ENCODE results near the gene GABBR1. TPM values are rescaled to one million over a fixed set of nuclear protein-coding genes. Genes with fewer than 3 reads are reported as not detected.

GABBR1 gene
- total and polyA plus RNA-seq, 2 donors (not counting 3 experiments of a cell fraction or from before 2014, with no cell fraction given), result 43.6 to 50.8 TPM

DNA sequence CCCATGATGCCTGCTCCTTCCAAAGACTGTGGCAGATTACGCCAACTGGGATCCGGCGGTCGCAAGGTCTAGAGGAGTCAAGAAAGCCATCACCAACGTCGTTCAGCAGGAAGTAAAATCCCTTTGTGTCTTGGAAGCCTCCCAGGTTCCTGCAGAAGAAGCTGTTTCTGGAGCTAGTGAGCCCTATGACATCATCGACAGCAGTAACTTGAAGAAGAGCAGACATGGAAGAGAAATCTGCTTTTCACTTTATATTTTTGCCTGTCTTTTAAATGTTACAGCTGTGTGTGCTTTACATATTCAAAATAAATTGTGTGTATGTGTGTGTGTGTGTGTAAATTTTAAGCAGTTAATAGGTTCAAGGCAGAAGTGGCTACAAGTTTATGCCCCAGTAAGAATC, 55.4 kb downstream of the GABBR1 start:
- Histone ChIP-seq H3K9ac (replicated peaks; ENCODE audit: extremely low read depth, insufficient read depth, low read length) (no peak overlapping the region), H3K9me1 (replicated peaks; ENCODE audit: control insufficient read depth, extremely low read depth, insufficient read depth, low read length) (no peaks in the 10 kb centered on the region), H3K9me3 (replicated peaks; ENCODE audit: control insufficient read depth, insufficient read depth, low read length) (no peaks in the 10 kb centered on the region), H4K20me1 (replicated peaks; ENCODE audit: control insufficient read depth, extremely low read depth, insufficient read depth, low read length) (no peaks in the 10 kb centered on the region), H2AFZ (ENCODE audit: low read depth, low read length) (no peak overlapping the region), H3K4me2 (ENCODE audit: insufficient read depth, low read length) (no peak overlapping the region), H3K36me3 (ENCODE audit: control insufficient read depth in 2 of 2, extremely low read depth in 1 of 2, insufficient read depth in 2 of 2, low read length in 2 of 2) (no peaks in the 10 kb centered on the region), H3K27me3 (ENCODE audit: control insufficient read depth in 2 of 2, insufficient read depth in 2 of 2, low read length in 2 of 2) (peaks cover 0 to 2% of the 10 kb centered on the region in 2 experiments), H3K27ac (ENCODE audit: insufficient read depth, low read depth, low read length) (no peak overlapping the region), H3K4me1 (ENCODE audit: control insufficient read depth, extremely low read depth, insufficient read depth, low read length) (peaks cover 4% of the 10 kb centered on the region), H3K4me3 (replicated peaks in 1 of 3; ENCODE audit: insufficient read depth in 1 of 3, low read depth in 1 of 3, low read length in 3 of 3) (no peak overlapping the region), H3K79me2 (ENCODE audit: control insufficient read depth, insufficient read depth, low read length) (no peaks in the 10 kb centered on the region)
- dilution Hi-C loops (cut with MboI; ENCODE audit: extremely low pct_ligation_motif_present, low sequenced_read_pairs), result no loop called here
- intact Hi-C loops (cut with micrococcal nuclease), result no loop called here
- ChIA-PET POLR2A (no interaction called here), CTCF (interaction anchor here (1.1 kb wide), 1 partner anchor 76 kb away, joined by 3 read pairs; no protein-coding TSS in a partner anchor)
- TF ChIP-seq FOS (IDR thresholded peaks at IDR 0.05; ENCODE audit: borderline replicate concordance, insufficient read depth, low read length) (no peak), JUN (IDR thresholded peaks at IDR 0.05; ENCODE audit: borderline replicate concordance, insufficient read depth, insufficient read length, low read depth) (no peak), MYC (IDR thresholded peaks at IDR 0.05; ENCODE audit: low read depth, low read length) (no peak), MAX (IDR thresholded peaks at IDR 0.05; ENCODE audit: insufficient read depth, insufficient read length) (no peak), EZH2 (IDR thresholded peaks at IDR 0.05; ENCODE audit: borderline replicate concordance, low read depth, low read length, severe bottlenecking) (no peak), CTCF (IDR thresholded peaks at IDR 0.05; ENCODE audit: extremely low read depth in 1 of 2, insufficient read depth in 1 of 2, low read depth in 1 of 2, low read length in 2 of 2) (no peak), POLR2A (IDR thresholded peaks at IDR 0.05; ENCODE audit: low read depth, low read length) (no peak), POLR2AphosphoS5 (IDR thresholded peaks at IDR 0.05; ENCODE audit: insufficient read depth, low read depth, low read length) (no peak), GATA2 (IDR thresholded peaks at IDR 0.05; ENCODE audit: insufficient read depth, insufficient read length, low read depth, low read length) (no peak)
- FAIRE-seq (no peak), DNase-seq (ENCODE audit: low read depth, low spot score) (no peak)
- BruUV-seq (replicated peaks), result no TSS peak

All from endothelial cell of umbilical vein (primary cell).